Sigmoid colon (tissue), 7 donors: ENCODE measurements around the gene SND1. TPM values are rescaled to one million over a fixed set of nuclear protein-coding genes. Genes with fewer than 3 reads are reported as not detected.
A peak's percentile ranks its signal among the peaks of the same experiment; 100 is the strongest.

ENCODE experiments used
- DNase-seq: peaks from one replicate; pipeline ENCODE4 v3.0.0-alpha.2; 2019
- H3K27ac ChIP-seq, 4 donors: fragments of 200-600 bp; sonication (generic); one replicate each; pipeline ENCODE4 v1.5.1; 2016 to 2019; ENCODE audit warnings: mild to moderate bottlenecking in 1 of 4
- H3K27me3 ChIP-seq, 3 donors: fragments of 200-600 bp; sonication (generic); one replicate each; pipeline ENCODE4 v1.5.1; 2019; ENCODE audit warnings: mild to moderate bottlenecking in 1 of 3
- H3K36me3 ChIP-seq, 4 donors: fragments of 200-600 bp; sonication (generic); one replicate each; pipeline ENCODE4 v1.5.1; 2016 to 2019
- H3K4me1 ChIP-seq, 4 donors: fragments of 200-600 bp; sonication (generic); one replicate each; pipeline ENCODE4 v1.5.1; 2017 to 2019
- H3K4me3 ChIP-seq, 4 donors: fragments of 200-600 bp; sonication (generic); one replicate each; pipeline ENCODE4 v1.5.1; 2017 to 2019; ENCODE audit warnings: mild to moderate bottlenecking in 2 of 4, moderate library complexity in 1 of 4
- H3K9me3 ChIP-seq, 4 donors: fragments of 200-600 bp in 3 of 4; sonication (generic) in 3 of 4; one replicate each; pipeline versions ENCODE4 v1.5.1 to v1.6.1; 2013 to 2019
- CTCF ChIP-seq, 4 experiments: fragments of 450-650 bp in 3 of 4; fragments of 200-600 bp in 1 of 4; IDR thresholded peaks; one replicate each; pipeline ENCODE4 v1.5.1; 2016 to 2019; ENCODE audit warnings: antibody characterized with exemption in 4 of 4, mild to moderate bottlenecking in 3 of 4, moderate library complexity in 2 of 4
- EP300 ChIP-seq, 4 donors: sonication (generic); formaldehyde crosslinking; IDR thresholded peaks; one replicate each; pipeline ENCODE4 v1.6.1; 2017; ENCODE audit warnings: antibody characterized with exemption in 4 of 4
- POLR2A ChIP-seq, 2 donors: fragments of 450-650 bp; IDR thresholded peaks; one replicate each; pipeline ENCODE4 v1.6.1; 2016; ENCODE audit warnings: antibody characterized with exemption in 2 of 2, mild to moderate bottlenecking in 2 of 2, moderate library complexity in 2 of 2
- POLR2AphosphoS5 ChIP-seq, 4 donors: sonication (generic); formaldehyde crosslinking; IDR thresholded peaks; one replicate each; pipeline ENCODE4 v1.6.1; 2017; ENCODE audit warnings: antibody characterized with exemption in 4 of 4
- WGBS, 2 donors: extraction: QIAGEN DNeasy Blood & Tissue Kit; methylation state at CpG; one replicate each; pipeline ENCODE4 v1.1.7; 2013; 5-methylcytosine and 5-hydroxymethylcytosine counted together
- intact Hi-C: fragments of 100-400 bp; cut with DNase I; formaldehyde crosslinking; loops from one replicate; pipeline ENCODE4 v1.15.1; 2023
- polyA plus RNA-seq, 3 donors: library from polyadenylated mRNA; stranded (reverse); fragments of 200-250 nt; gene quantifications; one replicate each; pipeline ENCODE4 v1.2.3, GENCODE V29; 2013
- total RNA-seq, 4 donors: library from RNA; depleted of rRNA; stranded (reverse); fragments of >200 nt; gene quantifications; one replicate each; pipeline ENCODE4 v1.1.0, GENCODE V29; 2016
- donor health status: healthy with polysubstance abuse.
- donor health status: Bipolar disorder and iron deficiency.
- donor health status: healthy.

The SND1 gene
- total and polyA plus RNA-seq, 7 donors = 30.6 to 93.4 (median 71.3) TPM

DNA sequence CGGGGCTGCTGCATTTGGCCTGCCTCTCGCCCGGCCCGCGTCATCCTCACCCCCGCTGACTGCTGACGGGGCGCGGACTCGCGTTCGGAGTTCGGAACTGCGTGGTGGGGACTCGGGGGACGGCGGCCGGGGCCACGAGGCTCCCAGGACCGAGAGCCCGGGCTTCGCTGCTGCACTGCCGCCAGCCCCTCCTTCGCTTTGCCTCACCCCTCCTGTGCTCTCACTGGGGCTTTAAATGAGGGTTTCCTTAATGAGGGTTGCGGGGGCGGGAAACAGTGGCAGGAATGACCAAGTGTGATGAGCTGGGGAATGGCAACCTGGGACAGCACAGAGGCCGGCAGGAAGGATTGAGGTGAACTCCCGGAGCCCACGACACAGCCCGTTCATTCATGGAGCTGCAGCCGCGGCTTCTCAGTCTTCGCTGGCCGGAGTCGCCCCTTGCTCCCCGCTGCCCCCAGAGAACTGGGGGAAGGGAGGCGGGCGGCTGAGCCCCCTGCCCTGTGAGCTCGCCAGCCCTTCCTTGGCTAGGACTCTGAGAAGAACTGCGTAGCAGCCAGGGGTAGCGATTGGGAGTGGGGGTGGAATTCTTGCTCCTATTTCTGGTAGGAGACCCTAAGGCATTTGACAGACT, 380.7 kb downstream of the SND1 start:
- H3K27me3 ChIP-seq = no peaks in the 10 kb centered on the region
- WGBS, 2 donors = 29 to 51% methylated on average over 41 of the region's 41 CpGs
- peaks cover 3 to 27% (median 17%) of the 10 kb centered on the region in 4 donors for H3K4me1 ChIP-seq
- peak overlapping the region; percentile 35 to 62 (median 54) for H3K4me3 ChIP-seq
- no peak for TF ChIP-seq POLR2A (IDR thresholded peaks at IDR 0.05)
- no peaks in the 10 kb centered on the region for H3K36me3 ChIP-seq
- no peaks in the 10 kb centered on the region for H3K9me3 ChIP-seq
- peak overlapping the region in 2 of 4 donors; percentile 57 to 62 for H3K27ac ChIP-seq
- intact Hi-C loops = loop anchor here (5.0 to 10.0 kb wide), 3 partner anchors 75 to 448 kb away; partner anchors contain the start of genes ARF5 and GCC1
- peak; percentile 71 for DNase-seq

DNA sequence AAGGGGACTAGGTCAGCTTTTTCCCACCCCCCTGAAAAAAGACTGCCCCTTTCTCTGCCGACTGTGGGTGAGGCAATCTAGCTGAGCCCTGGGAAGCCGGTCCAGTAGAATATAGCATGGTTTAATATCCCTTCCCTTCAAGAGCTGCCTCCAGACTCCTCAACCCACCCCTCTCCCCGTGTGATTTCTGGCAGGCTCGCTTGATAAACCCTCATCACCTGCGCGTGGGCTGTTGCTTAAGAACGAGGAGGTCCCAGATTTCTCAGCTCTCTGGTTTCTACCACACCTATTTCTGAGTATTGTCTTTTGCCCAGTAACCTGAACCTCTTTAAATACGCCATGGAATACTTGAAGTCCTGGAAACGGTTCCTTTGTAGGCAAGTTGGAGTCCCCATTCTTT, 381.3 kb downstream of the SND1 start:
- Histone ChIP-seq H3K36me3 (no peaks in the 10 kb centered on the region), H3K4me3 (no peak overlapping the region), H3K9me3 (no peaks in the 10 kb centered on the region), H3K4me1 (peaks cover 3 to 26% (median 17%) of the 10 kb centered on the region in 4 donors), H3K27ac (no peak overlapping the region), H3K27me3 (no peaks in the 10 kb centered on the region)
- TF ChIP-seq CTCF (IDR thresholded peaks at IDR 0.05) = no peak
- no peak for TF ChIP-seq POLR2A (IDR thresholded peaks at IDR 0.05)
- TF ChIP-seq EP300 (IDR thresholded peaks at IDR 0.05) = no peak
- TF ChIP-seq POLR2AphosphoS5 (IDR thresholded peaks at IDR 0.05) = no peak
- 90 to 95% methylated on average over 9 of the region's 9 CpGs for WGBS, 2 donors
- DNase-seq = no peak
- intact Hi-C loops = loop anchor here (5.0 to 10.0 kb wide), 3 partner anchors 76 to 448 kb away; partner anchors contain the start of genes ARF5 and GCC1

DNA sequence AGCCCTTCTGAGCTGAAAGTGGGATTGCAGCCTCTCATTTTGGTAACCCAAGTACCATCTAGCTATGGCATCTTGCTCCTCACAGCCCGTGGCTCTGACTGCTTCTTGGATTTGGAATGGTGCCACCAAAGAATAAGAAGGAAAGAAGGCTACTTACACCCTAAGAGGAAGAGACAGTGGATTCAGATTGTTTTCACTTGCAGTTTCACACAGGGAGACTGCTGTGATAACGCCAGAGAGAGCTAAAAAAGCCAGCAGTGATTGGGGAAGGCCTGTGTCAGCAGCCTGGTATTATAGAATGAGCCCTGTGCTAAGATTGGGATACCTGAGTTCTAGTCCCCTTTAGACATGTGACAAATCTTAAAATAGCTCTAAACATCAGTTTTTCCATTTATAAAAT, 382.8 kb downstream of the SND1 start:
- no peak overlapping the region for H3K27ac ChIP-seq
- no peak for DNase-seq
- intact Hi-C loops = loop anchor here (5.0 to 10.0 kb wide), 3 partner anchors 78 to 450 kb away; partner anchors contain the start of genes ARF5 and GCC1
- no peak for TF ChIP-seq POLR2AphosphoS5 (IDR thresholded peaks at IDR 0.05)
- TF ChIP-seq EP300 (IDR thresholded peaks at IDR 0.05) = no peak
- TF ChIP-seq CTCF (IDR thresholded peaks at IDR 0.05) = no peak
- TF ChIP-seq POLR2A (IDR thresholded peaks at IDR 0.05) = no peak
- H3K9me3 ChIP-seq = no peaks in the 10 kb centered on the region
- H3K4me3 ChIP-seq = no peak overlapping the region
- H3K36me3 ChIP-seq = no peaks in the 10 kb centered on the region
- H3K4me1 ChIP-seq = peaks cover 3 to 26% (median 17%) of the 10 kb centered on the region in 4 donors
- 41 to 74% methylated on average over 2 of the region's 2 CpGs for WGBS, 2 donors
- no peaks in the 10 kb centered on the region for H3K27me3 ChIP-seq

- H3K4me1 ChIP-seq = peaks cover 3 to 22% (median 12%) of the 10 kb centered on the region in 4 donors
- TF ChIP-seq EP300 (IDR thresholded peaks at IDR 0.05) (no peak), CTCF (IDR thresholded peaks at IDR 0.05) (peak in 1 of 4 experiments; percentile 28), POLR2AphosphoS5 (IDR thresholded peaks at IDR 0.05) (no peak), POLR2A (IDR thresholded peaks at IDR 0.05) (no peak)
- no peaks in the 10 kb centered on the region for H3K36me3 ChIP-seq
- no peak for DNase-seq
- no peak overlapping the region for H3K27ac ChIP-seq
- intact Hi-C loops = loop anchor here (10.0 kb wide), 1 partner anchor 451 kb away; the partner anchor contains the start of genes ARF5 and GCC1
- no peak overlapping the region for H3K4me3 ChIP-seq
- no peaks in the 10 kb centered on the region for H3K27me3 ChIP-seq
- 72 to 81% methylated on average over 3 of the region's 3 CpGs for whole genome bisulfite sequencing, 2 donors
- H3K9me3 ChIP-seq = no peaks in the 10 kb centered on the region
Observed at GRCh38 chr7:128035712-128036111, 383.7 kb downstream of the SND1 start.

DNA sequence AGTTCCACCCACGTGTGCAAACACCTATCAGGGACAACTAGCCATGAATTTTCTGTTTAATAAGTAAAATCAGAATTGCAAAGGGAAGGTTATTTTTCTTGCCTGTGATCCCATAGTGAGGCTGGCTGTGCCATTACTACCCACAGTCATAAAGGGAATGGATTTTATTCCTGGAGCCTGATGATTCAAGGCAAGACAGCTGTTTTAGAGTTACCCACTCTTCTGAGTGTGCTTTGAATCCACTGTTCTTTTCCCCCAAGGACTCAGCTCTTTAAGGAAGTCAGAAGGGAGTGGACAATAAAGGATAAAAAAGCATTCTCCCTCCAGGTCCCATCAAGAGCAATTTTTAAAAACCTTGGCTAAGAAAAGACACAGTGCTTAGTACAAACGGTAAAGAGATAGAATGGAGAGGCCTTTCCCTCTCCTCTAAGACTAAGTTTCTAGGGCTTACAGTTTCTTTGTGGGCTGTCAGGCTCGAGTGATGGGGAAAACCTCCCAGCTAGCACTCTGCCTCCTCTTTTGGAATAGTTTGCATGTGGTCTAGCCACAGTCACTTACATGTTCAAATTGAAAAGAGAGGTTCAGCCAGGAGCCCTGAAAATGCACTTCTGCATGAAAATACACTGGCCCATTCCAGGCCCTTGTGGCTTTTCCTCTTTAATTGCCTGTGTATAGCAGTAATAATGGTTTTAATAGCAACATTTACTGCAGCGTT, 384.4 kb downstream of the SND1 start:
- H3K9me3 ChIP-seq = no peaks in the 10 kb centered on the region
- 82 to 83% methylated on average over 4 of the region's 4 CpGs for WGBS, 2 donors
- TF ChIP-seq POLR2A (IDR thresholded peaks at IDR 0.05) (no peak), CTCF (IDR thresholded peaks at IDR 0.05) (no peak), POLR2AphosphoS5 (IDR thresholded peaks at IDR 0.05) (no peak), EP300 (IDR thresholded peaks at IDR 0.05) (no peak)
- H3K36me3 ChIP-seq = no peaks in the 10 kb centered on the region
- intact Hi-C loops = loop anchor here (10.0 kb wide), 1 partner anchor 452 kb away; the partner anchor contains the start of genes ARF5 and GCC1
- H3K27me3 ChIP-seq = no peaks in the 10 kb centered on the region
- peaks cover 3 to 23% (median 15%) of the 10 kb centered on the region in 4 donors for H3K4me1 ChIP-seq
- no peak for DNase-seq
- no peak overlapping the region for H3K27ac ChIP-seq
- H3K4me3 ChIP-seq = no peak overlapping the region
